ENCODE data around the gene KATNAL1.
A peak's percentile ranks its signal among the peaks of the same experiment; 100 is the strongest.

The KATNAL1 gene

DNA sequence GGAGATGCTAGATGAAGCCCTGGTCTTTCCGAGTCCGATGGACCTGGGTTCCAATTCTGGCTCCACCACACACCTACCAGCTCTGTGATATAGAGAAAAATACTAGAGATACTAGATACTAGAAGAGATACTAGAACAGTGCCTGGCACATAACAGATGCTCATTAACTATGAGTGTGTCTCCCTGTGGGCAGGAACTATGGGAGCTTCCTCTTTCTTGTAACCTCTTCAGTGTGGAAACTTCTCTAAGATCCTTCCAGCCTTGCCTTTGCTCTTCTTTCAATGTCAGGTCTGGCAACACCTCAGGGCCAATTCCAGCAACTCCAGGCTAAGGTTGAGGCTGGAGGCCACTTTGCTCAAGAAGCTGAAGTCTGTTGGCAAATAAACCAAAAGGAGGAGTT, 143.9 kb downstream of the KATNAL1 start:
- DNase-seq (ENCODE audit: low spot score) = no peak

DNA sequence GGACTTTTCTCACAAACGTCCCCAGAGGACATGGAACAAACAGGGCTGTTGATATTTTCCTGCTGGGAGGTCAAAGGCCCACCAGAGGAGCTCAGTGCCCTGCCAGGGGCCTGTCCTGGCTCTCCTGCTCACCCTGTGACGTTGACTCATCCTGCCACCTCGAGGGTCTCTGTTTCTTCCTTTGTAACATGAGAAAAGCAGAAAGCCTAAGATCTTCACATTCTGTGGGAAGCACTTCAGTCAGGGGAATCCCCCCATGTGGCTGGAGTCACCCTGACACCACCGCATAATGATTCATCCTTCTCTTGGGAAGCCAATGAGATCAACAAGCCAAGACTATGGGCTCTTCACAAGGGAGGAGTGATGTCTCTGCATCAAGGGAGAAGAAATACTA, 147.9 kb downstream of the KATNAL1 start:
- DNase-seq (ENCODE audit: low spot score) = peak; percentile 79

DNA sequence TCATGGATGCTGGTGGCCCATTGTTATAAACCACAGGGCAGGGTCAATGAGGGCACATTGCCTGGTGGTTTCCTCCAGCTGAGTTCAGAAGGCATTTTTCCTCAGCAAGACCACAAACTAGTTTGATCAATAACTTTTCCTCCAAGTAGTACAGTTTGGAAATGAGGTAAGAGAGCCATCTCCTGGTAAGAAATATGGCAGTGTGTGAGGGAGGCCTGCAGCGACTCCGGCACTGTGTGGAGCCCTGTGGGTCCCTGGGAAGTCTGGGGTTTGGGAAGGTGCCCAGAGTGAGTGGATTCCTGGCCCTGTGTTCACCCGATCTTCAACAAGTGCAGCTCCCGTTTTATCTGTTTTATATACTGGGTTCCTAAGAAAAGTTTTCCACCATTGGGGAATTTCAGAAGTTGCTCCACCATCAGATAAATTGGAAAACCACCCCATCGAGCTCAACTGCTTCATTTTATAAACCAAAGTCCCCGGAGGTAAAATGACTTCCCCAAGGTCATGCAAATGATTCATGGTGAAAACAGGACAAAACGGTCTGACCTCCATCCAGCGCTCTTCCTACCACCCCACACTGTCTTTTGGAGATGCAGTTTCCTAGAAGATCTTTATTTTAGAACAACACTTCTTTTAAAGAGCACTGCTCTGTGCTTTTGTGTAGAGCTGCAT, 148.4 kb downstream of the KATNAL1 start:
- DNase-seq (ENCODE audit: low spot score) = peak; percentile 72

DNA sequence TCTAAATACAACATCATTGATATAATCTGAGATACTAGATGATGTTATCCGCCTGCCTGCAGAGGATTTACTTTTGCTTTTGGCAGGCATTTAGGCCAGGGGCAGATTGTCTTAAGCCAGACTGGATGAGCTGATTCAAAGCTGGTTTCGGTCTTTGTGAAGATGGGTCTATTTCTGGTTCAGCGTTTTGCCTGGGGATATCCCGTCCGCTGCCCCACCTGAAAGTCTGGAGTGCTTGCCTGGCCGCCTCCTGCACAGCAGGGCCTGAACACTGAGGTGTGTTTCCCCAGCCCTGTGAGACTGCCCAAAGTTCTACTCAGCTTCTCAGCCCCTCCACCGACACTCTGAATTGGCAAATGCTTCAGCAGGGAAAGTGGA, 149.7 kb downstream of the KATNAL1 start:
- DNase-seq (ENCODE audit: low spot score) = no peak

DNA sequence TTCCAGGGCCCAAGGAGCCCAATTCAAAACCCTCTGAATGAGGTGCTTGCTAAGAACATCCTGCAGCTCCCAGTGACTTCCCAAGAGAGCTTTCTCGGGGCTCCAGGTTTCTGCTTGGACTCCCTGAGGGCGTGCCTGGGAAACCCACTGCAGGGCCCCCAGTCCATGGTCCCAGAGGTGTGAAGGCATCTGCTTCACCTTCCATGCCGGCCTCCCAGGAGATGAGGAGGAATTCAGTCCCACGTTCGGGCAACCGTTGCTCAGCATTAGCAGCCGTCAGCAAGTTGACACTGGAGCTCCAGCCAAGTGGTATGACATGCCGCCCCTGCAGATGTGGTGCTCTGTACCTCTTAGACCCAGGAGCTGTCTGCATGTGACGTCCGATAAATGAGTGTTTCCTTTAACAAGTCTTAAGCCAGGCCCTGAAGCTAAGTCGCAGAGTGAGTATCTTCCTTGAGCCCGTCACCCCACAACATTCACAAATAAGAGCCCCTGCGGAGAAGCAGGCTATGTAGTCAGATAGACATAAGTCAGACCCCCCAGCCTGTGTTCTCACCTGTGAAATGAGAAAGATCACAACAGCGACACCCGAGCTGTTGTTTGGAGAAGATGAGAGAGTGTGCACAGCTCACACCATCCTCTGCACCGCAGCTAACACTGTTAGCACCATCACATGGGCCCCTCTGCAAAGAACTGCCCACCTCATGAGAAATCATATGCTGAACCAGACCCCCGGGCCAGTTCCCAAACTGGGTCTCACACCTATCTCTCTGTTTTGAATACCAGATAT, 150.3 kb downstream of the KATNAL1 start:
- no peak for DNase-seq (ENCODE audit: low spot score)

DNA sequence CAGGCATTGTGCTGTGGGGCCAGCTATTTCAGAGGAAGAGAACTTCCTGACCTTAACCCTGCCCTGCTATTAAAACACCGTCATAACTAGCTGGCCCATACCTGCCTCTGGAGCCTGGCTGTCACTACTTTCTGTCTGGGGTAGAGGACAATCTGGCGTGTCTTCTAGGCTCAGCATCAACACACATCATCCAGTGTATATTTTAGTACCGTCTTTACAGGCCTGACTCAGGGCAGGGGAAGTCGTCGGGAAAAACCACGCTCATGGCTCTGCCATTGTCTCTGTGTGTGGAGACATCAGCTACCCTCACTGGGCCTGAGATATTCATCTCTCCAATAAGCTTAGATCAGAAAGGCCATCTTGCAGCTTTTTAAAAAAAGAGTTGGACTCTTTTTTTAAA, 151.1 kb downstream of the KATNAL1 start:
- DNase-seq (ENCODE audit: low spot score) = no peak

DNA sequence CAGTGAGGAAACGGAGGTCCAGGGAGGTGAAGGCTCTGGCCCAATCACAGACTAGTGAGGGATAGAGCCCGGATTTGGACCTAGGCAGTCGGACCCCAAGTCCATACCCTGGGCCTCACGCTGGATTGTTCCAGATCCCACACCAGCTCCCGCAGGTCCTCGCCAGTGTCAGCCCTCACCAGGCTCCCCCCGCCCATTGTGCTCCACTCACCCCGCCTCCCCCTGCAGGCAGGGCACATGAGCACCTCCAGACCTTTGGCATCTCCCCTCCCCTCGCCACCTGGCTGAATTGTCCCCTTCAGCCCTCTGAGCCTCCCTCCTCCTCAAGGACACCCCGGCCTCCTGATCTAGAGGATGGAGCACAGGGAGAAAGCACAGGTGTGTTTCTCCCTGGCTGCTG, 152.4 kb downstream of the KATNAL1 start:
- no peak for DNase-seq (ENCODE audit: low spot score)

DNA sequence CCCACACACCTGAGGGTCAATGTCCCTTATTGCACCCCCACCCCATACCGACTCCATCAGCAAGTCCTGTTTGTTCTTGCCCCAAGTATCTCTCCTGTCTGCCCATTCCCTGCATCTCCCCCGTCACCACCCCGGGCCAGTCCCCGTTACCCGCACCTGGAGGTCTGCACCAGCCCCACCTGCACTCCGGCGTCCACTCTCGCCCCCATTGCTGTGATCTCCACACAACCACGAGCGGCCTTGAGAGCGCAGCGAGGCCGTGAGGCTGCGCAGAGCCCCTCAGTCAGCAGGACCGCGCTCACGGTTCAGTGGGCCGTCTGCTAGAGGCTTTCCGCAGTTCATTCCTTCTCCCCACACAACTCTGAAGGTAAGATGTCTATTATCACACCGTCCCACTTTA, 152.8 kb downstream of the KATNAL1 start:
- DNase-seq (ENCODE audit: low spot score) = no peak

DNA sequence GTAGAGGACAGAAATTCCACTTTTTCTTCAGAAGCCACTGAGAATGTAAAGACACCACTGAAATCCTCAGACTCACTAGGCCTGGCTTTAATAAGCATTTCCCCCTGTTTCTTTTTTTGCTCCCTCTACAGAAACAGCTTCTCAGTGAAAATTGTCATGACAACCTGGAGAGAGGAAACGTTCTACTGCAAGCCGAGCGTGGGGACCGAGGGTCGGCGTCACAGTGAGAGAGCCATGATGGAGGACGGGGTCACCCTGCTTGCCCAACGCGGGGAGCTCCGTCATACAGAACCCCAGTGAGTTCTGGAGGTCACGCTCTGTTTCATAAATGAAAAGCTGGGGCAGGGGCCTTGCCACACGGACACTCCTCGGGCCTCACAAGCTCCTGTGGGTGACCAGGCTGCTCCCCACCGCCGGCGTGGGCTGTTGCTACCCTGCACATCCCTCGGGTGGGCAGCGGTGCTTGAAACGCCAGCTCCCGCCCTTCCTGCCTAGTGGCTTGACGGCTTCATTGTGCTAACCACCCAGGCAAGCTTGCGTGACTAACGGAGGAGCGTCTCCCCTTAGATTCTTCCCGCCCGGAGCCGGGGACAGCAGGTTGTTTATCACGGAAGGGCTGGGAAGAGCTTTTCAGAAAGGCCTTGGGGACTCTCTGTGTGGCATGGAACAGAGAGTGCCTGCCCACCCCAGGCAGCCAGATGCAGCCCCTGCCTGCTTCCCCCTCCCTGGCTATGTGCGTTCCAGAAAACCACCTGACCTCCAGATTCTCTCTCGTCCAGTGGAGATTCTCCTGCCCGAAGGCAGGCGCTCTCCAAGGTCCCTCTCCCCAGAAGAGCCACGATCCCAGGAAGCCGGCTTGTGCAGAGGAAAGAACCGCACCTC, 153.6 kb downstream of the KATNAL1 start:
- no peak for DNase-seq (ENCODE audit: low spot score)
